ENCODE measurements around the gene PAM.
"Not testable (repeated sequence)": the region's sequence is repeated elsewhere in the genome, so short reads cannot be mapped to it uniquely, and the experiment has no call there.

Gene PAM

GRCh38 chr5:102901424-102902134 lies 146.5 kb downstream of the PAM start:
- DNase-seq (ENCODE audit: low spot score) (no peak), ATAC-seq (ENCODE audit: low read depth) (no peak)
- no peak overlapping the region for H3K4me3 ChIP-seq (ENCODE audit: severe bottlenecking)
- H3K4me1 ChIP-seq (ENCODE audit: insufficient read depth, poor library complexity, severe bottlenecking) = peaks cover 28% of the 10 kb centered on the region
- H3K9me3 ChIP-seq (ENCODE audit: severe bottlenecking) = no peaks in the 10 kb centered on the region
- no peaks in the 10 kb centered on the region for H3K36me3 ChIP-seq (ENCODE audit: low read depth)
- no peaks in the 10 kb centered on the region for H3K27me3 ChIP-seq (ENCODE audit: insufficient read depth, poor library complexity, severe bottlenecking)
- TF ChIP-seq CTCF (IDR thresholded peaks at IDR 0.05; ENCODE audit: poor library complexity, severe bottlenecking) = no peak
- H3K27ac ChIP-seq (ENCODE audit: poor library complexity, severe bottlenecking) = no peak overlapping the region

- H3K9me3 ChIP-seq (ENCODE audit: severe bottlenecking) = no peaks in the 10 kb centered on the region
- TF ChIP-seq CTCF (IDR thresholded peaks at IDR 0.05; ENCODE audit: poor library complexity, severe bottlenecking) = no peak
- H3K4me1 ChIP-seq (ENCODE audit: insufficient read depth, poor library complexity, severe bottlenecking) = peaks cover 28% of the 10 kb centered on the region
- H3K4me3 ChIP-seq (ENCODE audit: severe bottlenecking) = no peak overlapping the region
- DNase-seq (ENCODE audit: low spot score) (no peak), ATAC-seq (ENCODE audit: low read depth) (peak; percentile 90)
- no peak overlapping the region for H3K27ac ChIP-seq (ENCODE audit: poor library complexity, severe bottlenecking)
- H3K36me3 ChIP-seq (ENCODE audit: low read depth) = no peaks in the 10 kb centered on the region
- H3K27me3 ChIP-seq (ENCODE audit: insufficient read depth, poor library complexity, severe bottlenecking) = no peaks in the 10 kb centered on the region
Measured at GRCh38 chr5:102902135-102902448, 147.0 kb downstream of the PAM start.

- H3K36me3 ChIP-seq (ENCODE audit: low read depth) = no peaks in the 10 kb centered on the region
- no peak overlapping the region for H3K27ac ChIP-seq (ENCODE audit: poor library complexity, severe bottlenecking)
- H3K4me3 ChIP-seq (ENCODE audit: severe bottlenecking) = no peak overlapping the region
- peaks cover 28% of the 10 kb centered on the region for H3K4me1 ChIP-seq (ENCODE audit: insufficient read depth, poor library complexity, severe bottlenecking)
- no peaks in the 10 kb centered on the region for H3K27me3 ChIP-seq (ENCODE audit: insufficient read depth, poor library complexity, severe bottlenecking)
- DNase-seq (ENCODE audit: low spot score) = no peak
- ATAC-seq (ENCODE audit: low read depth) = peak; percentile 57; the same call in 1 of the 3 replicates
- TF ChIP-seq CTCF (IDR thresholded peaks at IDR 0.05; ENCODE audit: poor library complexity, severe bottlenecking) = no peak
- H3K9me3 ChIP-seq (ENCODE audit: severe bottlenecking) = no peaks in the 10 kb centered on the region
Measured at GRCh38 chr5:102902647-102903046, 147.5 kb downstream of the PAM start.

- no peaks in the 10 kb centered on the region for H3K36me3 ChIP-seq (ENCODE audit: low read depth)
- TF ChIP-seq CTCF (IDR thresholded peaks at IDR 0.05; ENCODE audit: poor library complexity, severe bottlenecking) = no peak
- ATAC-seq (ENCODE audit: low read depth) = peak; percentile 49
- H3K4me1 ChIP-seq (ENCODE audit: insufficient read depth, poor library complexity, severe bottlenecking) = peaks cover 28% of the 10 kb centered on the region
- H3K9me3 ChIP-seq (ENCODE audit: severe bottlenecking) = no peaks in the 10 kb centered on the region
- H3K27ac ChIP-seq (ENCODE audit: poor library complexity, severe bottlenecking) = no peak overlapping the region
- H3K4me3 ChIP-seq (ENCODE audit: severe bottlenecking) = no peak overlapping the region
- no peak for DNase-seq (ENCODE audit: low spot score)
- no peaks in the 10 kb centered on the region for H3K27me3 ChIP-seq (ENCODE audit: insufficient read depth, poor library complexity, severe bottlenecking)
Measured at GRCh38 chr5:102903074-102903871, 148.2 kb downstream of the PAM start.

GRCh38 chr5:102905056-102905455 lies 150.0 kb downstream of the PAM start:
- ATAC-seq (ENCODE audit: low read depth) = no peak
- H3K9me3 ChIP-seq (ENCODE audit: severe bottlenecking) = no peaks in the 10 kb centered on the region
- no peak for TF ChIP-seq CTCF (IDR thresholded peaks at IDR 0.05; ENCODE audit: poor library complexity, severe bottlenecking)
- no peaks in the 10 kb centered on the region for H3K27me3 ChIP-seq (ENCODE audit: insufficient read depth, poor library complexity, severe bottlenecking)
- no peaks in the 10 kb centered on the region for H3K36me3 ChIP-seq (ENCODE audit: low read depth)
- DNase-seq (ENCODE audit: low spot score) = no peak
- H3K27ac ChIP-seq (ENCODE audit: poor library complexity, severe bottlenecking) = no peak overlapping the region
- H3K4me3 ChIP-seq (ENCODE audit: severe bottlenecking) = no peak overlapping the region
- peaks cover 33% of the 10 kb centered on the region for H3K4me1 ChIP-seq (ENCODE audit: insufficient read depth, poor library complexity, severe bottlenecking)

GRCh38 chr5:102907099-102907498 lies 152.0 kb downstream of the PAM start:
- ATAC-seq (ENCODE audit: low read depth); H3K36me3 ChIP-seq (ENCODE audit: low read depth); H3K27ac ChIP-seq (ENCODE audit: poor library complexity, severe bottlenecking); H3K9me3 ChIP-seq (ENCODE audit: severe bottlenecking); DNase-seq (ENCODE audit: low spot score); H3K27me3 ChIP-seq (ENCODE audit: insufficient read depth, poor library complexity, severe bottlenecking); H3K4me3 ChIP-seq (ENCODE audit: severe bottlenecking): not testable (repeated sequence)
- peaks cover 38% of the 10 kb centered on the region for H3K4me1 ChIP-seq (ENCODE audit: insufficient read depth, poor library complexity, severe bottlenecking)
